HepG2 (cell line): ENCODE data around the gene NUP153. TPM values are rescaled to one million over a fixed set of nuclear protein-coding genes. Genes with fewer than 3 reads are reported as not detected.

Experiments
- CREB3 ChIP-seq: sonication (generic); formaldehyde crosslinking; IDR thresholded peaks from 2 replicates; pipeline ENCODE4 v1.5.0; 2020; ENCODE audit warnings: missing genetic modification reagents
- GLI4 ChIP-seq: sonication (generic); formaldehyde crosslinking; IDR thresholded peaks from 2 replicates; pipeline ENCODE4 v1.5.1; 2020; ENCODE audit warnings: missing genetic modification reagents, mild to moderate bottlenecking, moderate library complexity, borderline replicate concordance
- GLMP ChIP-seq: sonication (generic); formaldehyde crosslinking; IDR thresholded peaks from 2 replicates; pipeline ENCODE4 v1.9.0; 2021; ENCODE audit warnings: missing genetic modification reagents, mild to moderate bottlenecking, borderline replicate concordance
- HIVEP1 ChIP-seq: sonication (generic); formaldehyde crosslinking; IDR thresholded peaks from 2 replicates; pipeline ENCODE4 v1.4.0; 2020; ENCODE audit warnings: mild to moderate bottlenecking, missing genetic modification reagents
- NCOA2 ChIP-seq: sonication (generic); formaldehyde crosslinking; IDR thresholded peaks from 2 replicates; pipeline ENCODE4 v1.8.0; 2022; ENCODE audit warnings: inconsistent platforms
- SMAD1 ChIP-seq: sonication (generic); formaldehyde crosslinking; IDR thresholded peaks from 2 replicates; pipeline ENCODE4 v1.4.0; 2020; ENCODE audit warnings: missing genetic modification reagents, low read depth, mild to moderate bottlenecking, borderline replicate concordance
- SOX13 ChIP-seq, 3 experiments: fragments of 450-650 bp in 1 of 3; sonication (generic) in 1 of 3; formaldehyde crosslinking in 1 of 3; IDR thresholded peaks in 2 of 3; conservative IDR thresholded peaks in 1 of 3; 2 replicates each; pipeline versions ENCODE4 v1.5.0 to v1.6.1; 2016 to 2020; ENCODE audit warnings: antibody characterized with exemption in 1 of 3, mild to moderate bottlenecking in 1 of 3, missing compliant biosample characterization in 1 of 3, missing genetic modification reagents in 1 of 3, moderate library complexity in 1 of 3
- STAG1 ChIP-seq: sonication (generic); formaldehyde crosslinking; IDR thresholded peaks from 2 replicates; pipeline ENCODE4 v1.4.0; 2020; ENCODE audit warnings: missing genetic modification reagents
- TARDBP ChIP-seq: sonication (generic); formaldehyde crosslinking; IDR thresholded peaks from 2 replicates; pipeline ENCODE4 v1.8.0; 2022; ENCODE audit warnings: mild to moderate bottlenecking, missing genetic modification reagents
- TEF ChIP-seq: sonication (generic); formaldehyde crosslinking; IDR thresholded peaks from 2 replicates; pipeline ENCODE4 v1.5.0; 2020; ENCODE audit warnings: missing genetic modification reagents
- TFDP2 ChIP-seq: sonication (generic); formaldehyde crosslinking; IDR thresholded peaks from 2 replicates; pipeline ENCODE4 v1.4.0; 2020; ENCODE audit warnings: missing genetic modification reagents
- THAP8 ChIP-seq: sonication (generic); formaldehyde crosslinking; IDR thresholded peaks from 2 replicates; pipeline ENCODE4 v1.5.1; 2020; ENCODE audit warnings: missing genetic modification reagents, mild to moderate bottlenecking, borderline replicate concordance
- ZBTB1 ChIP-seq: sonication (generic); formaldehyde crosslinking; IDR thresholded peaks from 2 replicates; pipeline ENCODE4 v1.4.0; 2020; ENCODE audit warnings: missing genetic modification reagents, borderline replicate concordance
- ZBTB21 ChIP-seq: sonication (generic); formaldehyde crosslinking; IDR thresholded peaks from 2 replicates; pipeline ENCODE4 v1.4.0; 2020; ENCODE audit warnings: missing genetic modification reagents
- ZFP37 ChIP-seq: sonication (generic); formaldehyde crosslinking; IDR thresholded peaks from 2 replicates; pipeline ENCODE4 v1.4.0; 2020; ENCODE audit warnings: missing genetic modification reagents, borderline replicate concordance
- ZGPAT ChIP-seq: IDR thresholded peaks from 2 replicates; pipeline ENCODE4 v1.6.1; 2016; ENCODE audit warnings: mild to moderate bottlenecking
- ZNF160 ChIP-seq: sonication (generic); formaldehyde crosslinking; IDR thresholded peaks from 2 replicates; pipeline ENCODE4 v1.8.0; 2022; ENCODE audit warnings: mild to moderate bottlenecking, inconsistent platforms, missing genetic modification reagents
- ZNF446 ChIP-seq: sonication (generic); formaldehyde crosslinking; IDR thresholded peaks from 2 replicates; pipeline ENCODE4 v1.5.0; 2020; ENCODE audit warnings: mild to moderate bottlenecking, missing genetic modification reagents
- ZNF558 ChIP-seq: sonication (generic); formaldehyde crosslinking; IDR thresholded peaks from 2 replicates; pipeline ENCODE4 v1.9.0; 2022; ENCODE audit warnings: mild to moderate bottlenecking, missing genetic modification reagents, borderline replicate concordance
- ZNF567 ChIP-seq: sonication (generic); formaldehyde crosslinking; IDR thresholded peaks from 2 replicates; pipeline ENCODE4 v1.8.1; 2023; ENCODE audit warnings: mild to moderate bottlenecking, missing genetic modification reagents, borderline replicate concordance
- ZNF678 ChIP-seq: sonication (generic); formaldehyde crosslinking; IDR thresholded peaks from 2 replicates; pipeline ENCODE4 v1.4.0; 2020; ENCODE audit warnings: mild to moderate bottlenecking, missing genetic modification reagents
- ZNF782 ChIP-seq: sonication (generic); formaldehyde crosslinking; IDR thresholded peaks from 2 replicates; pipeline ENCODE4 v1.4.0; 2020; ENCODE audit warnings: missing genetic modification reagents, mild to moderate bottlenecking, borderline replicate concordance
- ZNF883 ChIP-seq: sonication (generic); formaldehyde crosslinking; IDR thresholded peaks from 2 replicates; pipeline ENCODE4 v1.5.1; 2020; ENCODE audit warnings: mild to moderate bottlenecking, missing genetic modification reagents; ENCODE audit errors: not compliant biosample characterization
- ZSCAN31 ChIP-seq: sonication (generic); formaldehyde crosslinking; IDR thresholded peaks from 2 replicates; pipeline ENCODE4 v1.5.0; 2020; ENCODE audit warnings: low read depth, mild to moderate bottlenecking, missing genetic modification reagents
- polyA plus RNA-seq, 8 experiments: library from polyadenylated mRNA; depleted of rRNA in 3 of 8; stranded (reverse) in 7 of 8; unstranded in 1 of 8; fragments of >200 nt; fragmentation: Illumina TruSeq in 4 of 8; extraction: Trizol in 4 of 8; gene quantifications; 2 replicates each; pipeline versions ENCODE4 v1.2.1 to v1.2.3, GENCODE V29; 2011 to 2016; ENCODE audit warnings: low read depth in 4 of 8, missing spikeins in 1 of 8, mixed read lengths in 1 of 8; ENCODE audit not compliant: insufficient read depth in 1 of 8
- total RNA-seq, 5 experiments: library from RNA; depleted of rRNA; stranded (reverse); fragments of >200 nt; fragmentation: Illumina TruSeq; extraction: Trizol; gene quantifications; 2 replicates each; pipeline ENCODE4 v1.2.3, GENCODE V29; 2016; ENCODE audit warnings: low read depth in 1 of 5

The NUP153 gene
- total and polyA plus RNA-seq, 2 of the 13 experiments (the other 11 are each of a cell fraction or from before 2014, with no cell fraction given) = 29.8 to 55.2 TPM

GRCh38 chr6:17584241-17584803 is 122.4 kb downstream of the NUP153 start (continued):
- TF ChIP-seq CREB3 (CRISPR knock-in tag) = peak; percentile 15; the same call in 1 of the 2 replicates
- TF ChIP-seq ZFP37 (CRISPR knock-in tag) = no peak
- TF ChIP-seq ZNF567 = no peak
- TF ChIP-seq ZSCAN31 (CRISPR knock-in tag) = no peak
- no peak for TF ChIP-seq HIVEP1 (CRISPR knock-in tag)
- TF ChIP-seq ZGPAT (CRISPR knock-in tag) = no peak
- no peak for TF ChIP-seq ZNF160
- no peak for TF ChIP-seq TFDP2 (CRISPR knock-in tag)
- no peak for TF ChIP-seq ZNF558 (CRISPR knock-in tag)
- TF ChIP-seq SOX13 (IDR thresholded peaks at IDR 0.05) = no peak
- TF ChIP-seq SOX13 (CRISPR knock-in tag; conservative IDR thresholded peaks at IDR 0.05 in 1 of 2, IDR thresholded peaks at IDR 0.05 in 1 of 2) = no peak
- no peak for TF ChIP-seq THAP8
- TF ChIP-seq STAG1 (CRISPR knock-in tag) = peak; percentile 89
- TF ChIP-seq ZBTB21 (CRISPR knock-in tag) = no peak
- TF ChIP-seq ZBTB1 = no peak
- no peak for TF ChIP-seq GLMP (CRISPR knock-in tag)
- no peak for TF ChIP-seq TARDBP (CRISPR knock-in tag)
- TF ChIP-seq GLI4 = no peak
- TF ChIP-seq ZNF883 (CRISPR knock-in tag) = no peak
- TF ChIP-seq NCOA2 (CRISPR knock-in tag) = peak; percentile 14; the same call in 1 of the 2 replicates
- TF ChIP-seq ZNF446 (CRISPR knock-in tag) = no peak
- no peak for TF ChIP-seq SMAD1 (CRISPR knock-in tag)
- peak; percentile 97 for TF ChIP-seq TEF (CRISPR knock-in tag)
- no peak for TF ChIP-seq ZNF678 (CRISPR knock-in tag)
- no peak for TF ChIP-seq ZNF782 (CRISPR knock-in tag)
